ENCODE data around the gene RGCC.
A peak's percentile ranks its signal among the peaks of the same experiment; 100 is the strongest.

Gene RGCC

GRCh38 chr13:41497436-41497835, 40.1 kb downstream of the RGCC start:
- no peak overlapping the region for H3K4me3 ChIP-seq (ENCODE audit: low read depth, low read length)
- no peak overlapping the region for H3K27ac ChIP-seq (ENCODE audit: extremely low read depth, low read depth, low read length)
- no peaks in the 10 kb centered on the region for H3K36me3 ChIP-seq (ENCODE audit: control insufficient read depth in 2 of 2, insufficient read depth in 1 of 2, low read length in 2 of 2)
- ChIA-PET POLR2A (no interaction called here), CTCF (interaction anchor here (0.8 to 1.8 kb wide), 3 partner anchors 10 to 39 kb away, joined by 4 to 6 read pairs (median 4); no protein-coding TSS in a partner anchor)
- no peaks in the 10 kb centered on the region for H3K4me1 ChIP-seq (ENCODE audit: control insufficient read depth, insufficient read depth, low read length)
- no peak for TF ChIP-seq ZNF2 (tag by site-specific recombination; IDR thresholded peaks at IDR 0.05)
- H3K9me3 ChIP-seq (ENCODE audit: control insufficient read depth, insufficient read depth, low read depth, low read length): no peaks in the 10 kb centered on the region

- no peak overlapping the region for H3K27ac ChIP-seq (ENCODE audit: extremely low read depth, low read depth, low read length)
- H3K4me1 ChIP-seq (ENCODE audit: control insufficient read depth, insufficient read depth, low read length): no peaks in the 10 kb centered on the region
- H3K9me3 ChIP-seq (ENCODE audit: control insufficient read depth, insufficient read depth, low read depth, low read length): no peaks in the 10 kb centered on the region
- CTCF ChIA-PET: no interaction called here
- POLR2A ChIA-PET: no interaction called here
- H3K36me3 ChIP-seq (ENCODE audit: control insufficient read depth in 2 of 2, insufficient read depth in 1 of 2, low read length in 2 of 2): no peaks in the 10 kb centered on the region
- no peak overlapping the region for H3K4me3 ChIP-seq (ENCODE audit: low read depth, low read length)
- peak; percentile 77 for TF ChIP-seq ZNF10 (tag by site-specific recombination; IDR thresholded peaks at IDR 0.05)
- no peak for TF ChIP-seq GFI1B (tag by site-specific recombination; IDR thresholded peaks at IDR 0.05)
- TF ChIP-seq ZSCAN16 (tag by site-specific recombination; IDR thresholded peaks at IDR 0.05): no peak
Observed at GRCh38 chr13:41499452-41499851, 42.1 kb downstream of the RGCC start.

- TF ChIP-seq ZNF350 (tag by site-specific recombination; IDR thresholded peaks at IDR 0.05) (no peak), KLF1 (tag by site-specific recombination; IDR thresholded peaks at IDR 0.05) (peak; percentile 86)
- H3K9me3 ChIP-seq (ENCODE audit: control insufficient read depth, insufficient read depth, low read depth, low read length): no peaks in the 10 kb centered on the region
- POLR2A ChIA-PET: no interaction called here
- CTCF ChIA-PET: no interaction called here
- H3K4me1 ChIP-seq (ENCODE audit: control insufficient read depth, insufficient read depth, low read length): no peaks in the 10 kb centered on the region
- H3K4me3 ChIP-seq (ENCODE audit: low read depth, low read length): no peak overlapping the region
- H3K27ac ChIP-seq (ENCODE audit: extremely low read depth, low read depth, low read length): no peak overlapping the region
- no peaks in the 10 kb centered on the region for H3K36me3 ChIP-seq (ENCODE audit: control insufficient read depth in 2 of 2, insufficient read depth in 1 of 2, low read length in 2 of 2)
Observed at GRCh38 chr13:41500511-41500910, 43.2 kb downstream of the RGCC start.

- ChIA-PET POLR2A (no interaction called here), CTCF (no interaction called here)
- no peak overlapping the region for H3K4me3 ChIP-seq (ENCODE audit: low read depth, low read length)
- H3K4me1 ChIP-seq (ENCODE audit: control insufficient read depth, insufficient read depth, low read length): no peaks in the 10 kb centered on the region
- TF ChIP-seq ZNF501 (tag by site-specific recombination; IDR thresholded peaks at IDR 0.05): no peak
- no peak for TF ChIP-seq ZNF558 (tag by site-specific recombination; IDR thresholded peaks at IDR 0.05)
- TF ChIP-seq SCRT1 (tag by site-specific recombination; IDR thresholded peaks at IDR 0.05; ENCODE audit: borderline replicate concordance): no peak
- no peak for TF ChIP-seq ZNF510 (tag by site-specific recombination; IDR thresholded peaks at IDR 0.05; ENCODE audit: insufficient replicate concordance)
- TF ChIP-seq ZNF837 (tag by site-specific recombination; IDR thresholded peaks at IDR 0.05): no peak
- TF ChIP-seq ZBTB48 (tag by site-specific recombination; IDR thresholded peaks at IDR 0.05): no peak
- TF ChIP-seq BCL6B (tag by site-specific recombination; IDR thresholded peaks at IDR 0.05): no peak
- TF ChIP-seq ZNF175 (tag by site-specific recombination; IDR thresholded peaks at IDR 0.05): no peak
- TF ChIP-seq ZNF555 (tag by site-specific recombination; conservative IDR thresholded peaks at IDR 0.05): no peak
- no peak for TF ChIP-seq ZFP37 (tag by site-specific recombination; IDR thresholded peaks at IDR 0.05)
- TF ChIP-seq ZNF626 (tag by site-specific recombination; IDR thresholded peaks at IDR 0.05): no peak
- no peak for TF ChIP-seq ZNF391 (tag by site-specific recombination; IDR thresholded peaks at IDR 0.05; ENCODE audit: borderline replicate concordance, low read depth)
- no peak for TF ChIP-seq ZSCAN30 (tag by site-specific recombination; IDR thresholded peaks at IDR 0.05)
- no peak for TF ChIP-seq ZNF324 (tag by site-specific recombination; IDR thresholded peaks at IDR 0.05)
- H3K27ac ChIP-seq (ENCODE audit: extremely low read depth, low read depth, low read length): no peak overlapping the region
- H3K9me3 ChIP-seq (ENCODE audit: control insufficient read depth, insufficient read depth, low read depth, low read length): no peaks in the 10 kb centered on the region
- no peaks in the 10 kb centered on the region for H3K36me3 ChIP-seq (ENCODE audit: control insufficient read depth in 2 of 2, insufficient read depth in 1 of 2, low read length in 2 of 2)
Observed at GRCh38 chr13:41501281-41501680, 43.9 kb downstream of the RGCC start.

Data from HEK293 (cell line).